KMS-11 (cell line): ENCODE measurements around the gene TMEM39B.
"Not testable (repeated sequence)": the region's sequence is repeated elsewhere in the genome, so short reads cannot be mapped to it uniquely, and the experiment has no call there.

Experiments used
- H2AFZ ChIP-seq: fragments of 200-600 bp; sonication (generic); 2 replicates; pipeline ENCODE4 v1.6.1; 2016; ENCODE audit warnings: antibody characterized with exemption, mixed run types, low read depth
- H3K27ac ChIP-seq: fragments of 200-600 bp; sonication (generic); 2 replicates; pipeline ENCODE4 v1.6.1; 2016; ENCODE audit warnings: mild to moderate bottlenecking, mixed run types
- H3K27me3 ChIP-seq: fragments of 200-600 bp; sonication (generic); 2 replicates; pipeline ENCODE4 v1.6.1; 2017; ENCODE audit warnings: mild to moderate bottlenecking, low read depth, mixed run types, moderate library complexity; ENCODE audit not compliant: insufficient read depth
- H3K36me3 ChIP-seq: fragments of 200-600 bp; sonication (generic); 2 replicates; pipeline ENCODE4 v1.6.1; 2017; ENCODE audit warnings: mild to moderate bottlenecking, mixed run types; ENCODE audit not compliant: insufficient read depth
- H3K4me1 ChIP-seq: fragments of 200-600 bp; sonication (generic); 2 replicates; pipeline ENCODE4 v1.6.1; 2016; ENCODE audit warnings: mild to moderate bottlenecking, low read depth, mixed run types; ENCODE audit not compliant: poor library complexity, severe bottlenecking
- H3K4me2 ChIP-seq: fragments of 200-600 bp; sonication (generic); 2 replicates; pipeline ENCODE4 v1.7.0; 2016; ENCODE audit warnings: mild to moderate bottlenecking, mixed run types
- H3K4me3 ChIP-seq: fragments of 200-600 bp; sonication (generic); IDR thresholded peaks from 2 replicates; pipeline ENCODE4 v1.6.1; 2017; ENCODE audit warnings: low read depth, low read length, mixed read lengths; ENCODE audit not compliant: insufficient read depth
- H3K79me2 ChIP-seq: fragments of 200-600 bp; sonication (generic); 2 replicates; pipeline ENCODE4 v1.6.1; 2016; ENCODE audit warnings: low read depth, mixed run types; ENCODE audit not compliant: insufficient read depth
- H3K9ac ChIP-seq: fragments of 200-600 bp; sonication (generic); 2 replicates; pipeline ENCODE4 v1.6.1; 2016; ENCODE audit warnings: mild to moderate bottlenecking, mixed run types
- H4K20me1 ChIP-seq: fragments of 200-600 bp; sonication (generic); 2 replicates; pipeline ENCODE4 v1.6.1; 2016; ENCODE audit warnings: mild to moderate bottlenecking, mixed run types; ENCODE audit not compliant: insufficient read depth
- CTCF ChIP-seq: fragments of 200-600 bp; sonication (generic); conservative IDR thresholded peaks from 2 replicates; pipeline ENCODE4 v1.6.1; 2017; ENCODE audit warnings: low read depth, mild to moderate bottlenecking, antibody characterized with exemption, low read length, moderate library complexity, mixed read lengths

Gene TMEM39B

GRCh38 chr1:32107742-32108661 lies 35.3 kb downstream of the TMEM39B start, which contains the start of gene KPNA6:
Gene KPNA6, plus strand, starts transcription at chr1:32108056. Its CDS starts 75 bp downstream, at chr1:32108131.
- Histone ChIP-seq H3K4me2 (peak within 1 kb of the TSS; percentile 92), H3K79me2 (peaks cover 53% of the 10 kb centered on the region), H3K9ac (peak within 1 kb of the TSS; percentile 73), H3K4me1 (peaks cover 34% of the 10 kb centered on the region), H4K20me1 (peaks cover 4% of the 10 kb centered on the region; the same call in 1 of the 2 replicates), H2AFZ (peak within 1 kb of the TSS; percentile 77), H3K27ac (peak within 1 kb of the TSS; percentile 77), H3K4me3 (peak within 1 kb of the TSS; percentile 81), H3K36me3 (no peaks in the 10 kb centered on the region), H3K27me3 (no peaks in the 10 kb centered on the region)
- no peak for TF ChIP-seq CTCF

- no peak overlapping the region for H3K4me3 ChIP-seq
Measured at GRCh38 chr1:32111040-32111623, 38.4 kb downstream of the TMEM39B start.

GRCh38 chr1:32111789-32112188 lies 39.0 kb downstream of the TMEM39B start:
- Histone ChIP-seq H2AFZ (no peak overlapping the region), H3K4me3 (no peak overlapping the region), H3K4me2 (no peak overlapping the region), H3K27ac (no peak overlapping the region), H3K36me3 (no peaks in the 10 kb centered on the region), H3K79me2 (peaks cover 87% of the 10 kb centered on the region), H3K4me1 (peaks cover 34% of the 10 kb centered on the region), H4K20me1 (peaks cover 4% of the 10 kb centered on the region), H3K27me3 (no peaks in the 10 kb centered on the region), H3K9ac (no peak overlapping the region)
- no peak for TF ChIP-seq CTCF

More at GRCh38 chr1:32111040-32111623, 38.4 kb downstream of the TMEM39B start:
- Histone ChIP-seq H3K27ac (no peak overlapping the region), H3K4me1 (peaks cover 34% of the 10 kb centered on the region), H3K9ac (no peak overlapping the region), H3K27me3 (no peaks in the 10 kb centered on the region), H3K36me3 (no peaks in the 10 kb centered on the region), H2AFZ (no peak overlapping the region), H4K20me1 (peaks cover 4% of the 10 kb centered on the region), H3K79me2 (peaks cover 81% of the 10 kb centered on the region), H3K4me2 (no peak overlapping the region)
- no peak for TF ChIP-seq CTCF

GRCh38 chr1:32112806-32113375 lies 40.2 kb downstream of the TMEM39B start:
- H3K4me1 ChIP-seq = peaks cover 34% of the 10 kb centered on the region
- no peak overlapping the region for H3K9ac ChIP-seq
- H3K79me2 ChIP-seq = peaks cover 97% of the 10 kb centered on the region
- H3K4me3 ChIP-seq = no peak overlapping the region
- no peak overlapping the region for H3K4me2 ChIP-seq
- peaks cover 4% of the 10 kb centered on the region for H4K20me1 ChIP-seq
- no peaks in the 10 kb centered on the region for H3K27me3 ChIP-seq
- no peaks in the 10 kb centered on the region for H3K36me3 ChIP-seq
- no peak overlapping the region for H2AFZ ChIP-seq
- no peak for TF ChIP-seq CTCF
- no peak overlapping the region for H3K27ac ChIP-seq

- not testable (repeated sequence) for H3K36me3 ChIP-seq, H3K27me3 ChIP-seq, H3K27ac ChIP-seq, H3K4me2 ChIP-seq, H2AFZ ChIP-seq, H3K4me3 ChIP-seq, H3K9ac ChIP-seq, H4K20me1 ChIP-seq
- peaks cover 34% of the 10 kb centered on the region for H3K4me1 ChIP-seq
- peaks cover 97% of the 10 kb centered on the region for H3K79me2 ChIP-seq
Measured at GRCh38 chr1:32113436-32113835, 40.7 kb downstream of the TMEM39B start.
